ENCODE measurements around the gene UBE2S. TPM values are rescaled to one million over a fixed set of nuclear protein-coding genes. Genes with fewer than 3 reads are reported as not detected.

Gene UBE2S
- total and polyA plus RNA-seq, 8 donors = 26.5 to 71.2 (median 35.7) TPM

DNA sequence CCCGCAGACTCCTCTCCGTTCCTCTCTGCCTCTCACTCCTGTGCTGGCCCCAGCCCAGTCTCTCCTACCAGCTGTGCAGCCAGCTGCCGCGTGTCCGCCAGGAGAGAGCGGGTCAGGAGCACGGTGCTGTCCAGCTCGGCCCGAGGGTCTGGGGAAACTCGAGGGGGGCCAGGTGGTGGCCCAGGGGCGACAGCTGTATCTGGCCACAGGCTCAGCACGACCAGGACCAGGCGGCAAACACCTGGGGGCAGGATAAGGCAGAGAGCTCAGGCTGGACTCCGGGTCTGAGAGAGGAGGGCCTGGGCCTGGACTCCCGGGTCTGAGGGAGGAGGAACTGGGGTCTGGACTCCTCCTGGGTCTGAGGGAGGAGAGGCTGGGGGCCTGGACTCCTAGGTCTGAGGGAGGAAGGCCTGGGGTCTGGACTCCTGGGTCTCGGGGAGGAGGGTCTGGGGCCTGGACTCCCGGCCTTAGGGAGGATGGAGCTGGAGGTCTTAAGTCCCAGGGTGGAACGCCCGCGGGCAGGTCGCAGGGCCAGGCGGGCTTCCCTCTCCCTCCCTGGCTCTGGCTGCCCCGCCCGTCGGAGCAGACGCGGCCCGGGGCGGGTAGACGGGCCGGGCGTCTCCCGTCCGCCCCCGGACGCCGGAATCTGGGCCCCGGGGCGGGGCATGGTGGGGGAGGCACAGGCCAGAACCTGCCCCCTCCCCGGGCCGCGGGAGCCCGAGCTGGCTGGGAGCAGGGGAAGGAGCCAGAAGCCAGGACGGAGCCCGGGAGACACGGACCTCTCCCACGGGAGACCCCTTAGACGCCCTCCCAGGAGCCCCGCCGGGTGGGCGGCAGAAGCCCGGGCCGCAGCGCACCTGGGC, 38.7 kb downstream of the UBE2S start:
- DNase-seq = peak in 1 of 4 donors; percentile 81
- Histone ChIP-seq H3K4me3 (no peak overlapping the region), H3K27me3 (peaks cover 32 to 72% of the 10 kb centered on the region in 2 donors), H3K27ac (no peak overlapping the region), H3K9me3 (no peaks in the 10 kb centered on the region), H3K4me1 (peaks cover 5 to 11% of the 10 kb centered on the region in 2 donors), H3K36me3 (no peaks in the 10 kb centered on the region)
- TF ChIP-seq, protein P1, sequence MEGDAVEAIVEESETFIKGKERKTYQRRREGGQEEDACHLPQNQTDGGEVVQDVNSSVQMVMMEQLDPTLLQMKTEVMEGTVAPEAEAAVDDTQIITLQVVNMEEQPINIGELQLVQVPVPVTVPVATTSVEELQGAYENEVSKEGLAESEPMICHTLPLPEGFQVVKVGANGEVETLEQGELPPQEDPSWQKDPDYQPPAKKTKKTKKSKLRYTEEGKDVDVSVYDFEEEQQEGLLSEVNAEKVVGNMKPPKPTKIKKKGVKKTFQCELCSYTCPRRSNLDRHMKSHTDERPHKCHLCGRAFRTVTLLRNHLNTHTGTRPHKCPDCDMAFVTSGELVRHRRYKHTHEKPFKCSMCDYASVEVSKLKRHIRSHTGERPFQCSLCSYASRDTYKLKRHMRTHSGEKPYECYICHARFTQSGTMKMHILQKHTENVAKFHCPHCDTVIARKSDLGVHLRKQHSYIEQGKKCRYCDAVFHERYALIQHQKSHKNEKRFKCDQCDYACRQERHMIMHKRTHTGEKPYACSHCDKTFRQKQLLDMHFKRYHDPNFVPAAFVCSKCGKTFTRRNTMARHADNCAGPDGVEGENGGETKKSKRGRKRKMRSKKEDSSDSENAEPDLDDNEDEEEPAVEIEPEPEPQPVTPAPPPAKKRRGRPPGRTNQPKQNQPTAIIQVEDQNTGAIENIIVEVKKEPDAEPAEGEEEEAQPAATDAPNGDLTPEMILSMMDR (IDR thresholded peaks at IDR 0.05) = no peak
- intact Hi-C loops (cut with DNase I) = no loop called here
- ATAC-seq = peak; percentile 77

DNA sequence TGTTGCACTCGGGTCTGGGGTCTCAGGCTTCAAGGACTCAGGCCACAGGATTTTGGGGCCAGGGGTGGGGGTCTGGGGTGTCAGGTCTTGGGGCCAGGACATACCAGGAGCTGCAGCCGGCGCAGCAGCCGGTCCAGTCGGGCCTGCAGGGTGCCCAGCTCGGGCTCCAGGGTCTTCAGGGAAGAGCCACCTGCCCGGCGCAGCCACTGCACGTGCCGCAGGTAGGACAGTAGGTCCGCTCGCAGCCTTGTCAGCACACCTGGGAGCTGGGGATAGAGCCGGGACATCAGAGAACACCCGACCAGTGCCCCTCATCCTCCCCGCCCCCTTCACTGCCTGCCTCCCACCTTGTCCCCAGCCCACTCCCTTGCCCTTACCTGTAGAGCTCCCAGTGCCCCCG, 39.5 kb downstream of the UBE2S start:
- ATAC-seq (no peak), DNase-seq (peak in 1 of 4 donors; percentile 68)
- intact Hi-C loops (cut with DNase I) = no loop called here
- Histone ChIP-seq H3K4me1 (peaks cover 5 to 11% of the 10 kb centered on the region in 2 donors), H3K4me3 (no peak overlapping the region), H3K27ac (no peak overlapping the region), H3K36me3 (no peaks in the 10 kb centered on the region), H3K9me3 (no peaks in the 10 kb centered on the region), H3K27me3 (peaks cover 32 to 65% of the 10 kb centered on the region in 2 donors)
- TF ChIP-seq, protein P1 (IDR thresholded peaks at IDR 0.05) = no peak

DNA sequence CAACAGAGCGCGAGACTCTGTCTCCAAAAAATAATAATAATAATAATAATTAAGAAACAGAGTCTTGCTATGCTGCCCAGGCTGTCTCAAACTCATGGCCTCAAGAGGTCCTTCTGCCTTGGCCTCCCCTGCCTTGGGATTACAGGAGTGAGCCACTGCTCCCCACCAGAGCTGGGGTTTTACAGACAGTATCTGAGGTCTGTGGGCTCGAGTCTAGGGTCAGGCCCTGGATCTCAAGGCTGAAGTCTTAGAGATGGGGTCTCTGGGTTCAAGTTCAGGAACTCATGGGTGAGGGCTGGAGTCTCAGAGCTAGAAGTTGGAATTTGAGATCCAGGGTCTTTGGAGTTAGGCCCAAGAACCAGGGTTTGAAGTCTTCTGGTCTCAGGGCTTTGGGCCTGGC, 40.8 kb downstream of the UBE2S start:
- Histone ChIP-seq H3K9me3 (no peaks in the 10 kb centered on the region), H3K27me3 (peaks cover 23 to 65% of the 10 kb centered on the region in 2 donors)
- TF ChIP-seq, protein P1 (IDR thresholded peaks at IDR 0.05) = no peak

DNA sequence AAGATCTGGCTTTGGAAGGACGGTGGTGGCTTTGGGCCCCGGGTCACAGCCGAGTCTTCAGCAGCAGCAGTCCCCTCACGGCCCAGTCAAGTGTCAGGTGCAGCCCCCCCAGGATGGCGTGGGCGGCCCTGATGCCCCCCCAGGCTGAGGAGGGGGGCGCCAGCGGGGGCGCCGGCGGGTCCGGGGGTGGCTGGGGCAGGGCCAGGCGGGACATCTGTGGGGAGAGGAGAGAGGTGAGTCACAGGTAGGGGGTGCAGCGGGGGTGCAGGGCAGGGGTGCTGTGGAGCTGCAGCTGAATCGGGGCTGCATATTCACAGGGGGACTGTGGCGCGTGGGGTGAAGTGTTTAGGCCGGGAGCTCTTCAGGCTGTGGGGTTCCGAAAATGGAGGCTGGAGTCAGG, 41.6 kb downstream of the UBE2S start:
- peak in 1 of 4 donors; percentile 65 for DNase-seq
- intact Hi-C loops (cut with DNase I) = no loop called here
- H3K27ac ChIP-seq = no peak overlapping the region

More for the DNA sequence above, 40.8 kb downstream of the UBE2S start:
- Histone ChIP-seq H3K27ac (no peak overlapping the region), H3K36me3 (no peaks in the 10 kb centered on the region), H3K4me3 (no peak overlapping the region), H3K4me1 (peaks cover 5 to 11% of the 10 kb centered on the region in 2 donors)
- intact Hi-C loops (cut with DNase I) = no loop called here
- ATAC-seq (no peak), DNase-seq (no peak)

DNA sequence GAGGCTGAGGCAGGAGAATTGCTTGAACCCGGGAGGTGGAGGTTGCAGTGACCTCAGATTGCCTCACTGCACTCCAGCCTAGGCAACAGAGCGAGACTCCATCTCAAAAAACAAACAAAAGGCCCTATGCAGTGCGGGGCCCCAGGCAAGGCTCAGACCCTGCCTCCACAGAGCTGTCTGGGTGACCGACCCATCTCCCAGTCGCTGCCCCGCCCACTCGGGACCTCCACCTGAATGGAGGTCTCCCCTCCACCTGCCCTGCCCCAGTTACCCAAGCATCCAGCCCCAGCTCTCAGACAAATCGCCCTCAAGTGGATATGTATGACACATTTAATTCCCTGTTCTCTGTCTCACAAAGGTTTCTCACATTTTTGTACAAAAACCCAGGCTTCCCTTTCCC, 42.3 kb downstream of the UBE2S start:
- DNase-seq = peak in 1 of 4 donors; percentile 68
- intact Hi-C loops (cut with DNase I) = no loop called here
- Histone ChIP-seq H3K27me3 (peaks cover 13 to 50% of the 10 kb centered on the region in 2 donors), H3K9me3 (no peaks in the 10 kb centered on the region), H3K4me3 (no peak overlapping the region), H3K36me3 (no peaks in the 10 kb centered on the region), H3K4me1 (peaks cover 5 to 11% of the 10 kb centered on the region in 2 donors), H3K27ac (no peak overlapping the region)
- TF ChIP-seq, protein P1 (IDR thresholded peaks at IDR 0.05) = no peak
- no peak for ATAC-seq

More for the DNA sequence above, 41.6 kb downstream of the UBE2S start:
- no peak for ATAC-seq
- Histone ChIP-seq H3K4me1 (peaks cover 5 to 11% of the 10 kb centered on the region in 2 donors), H3K27me3 (peaks cover 16 to 57% of the 10 kb centered on the region in 2 donors), H3K9me3 (no peaks in the 10 kb centered on the region), H3K36me3 (no peaks in the 10 kb centered on the region), H3K4me3 (no peak overlapping the region)
- TF ChIP-seq, protein P1 (IDR thresholded peaks at IDR 0.05) = no peak
